Measurements from ENCODE around the gene CYP3A7. TPM values are rescaled to one million over a fixed set of nuclear protein-coding genes. Genes with fewer than 3 reads are reported as not detected.
"Not testable (repeated sequence)": the region's sequence is repeated elsewhere in the genome, so short reads cannot be mapped to it uniquely, and the experiment has no call there.

CYP3A7 gene
- total and polyA plus RNA-seq, 2 of the 13 experiments (the other 11 are each of a cell fraction or from before 2014, with no cell fraction given): 5.8 to 6.4 TPM

DNA sequence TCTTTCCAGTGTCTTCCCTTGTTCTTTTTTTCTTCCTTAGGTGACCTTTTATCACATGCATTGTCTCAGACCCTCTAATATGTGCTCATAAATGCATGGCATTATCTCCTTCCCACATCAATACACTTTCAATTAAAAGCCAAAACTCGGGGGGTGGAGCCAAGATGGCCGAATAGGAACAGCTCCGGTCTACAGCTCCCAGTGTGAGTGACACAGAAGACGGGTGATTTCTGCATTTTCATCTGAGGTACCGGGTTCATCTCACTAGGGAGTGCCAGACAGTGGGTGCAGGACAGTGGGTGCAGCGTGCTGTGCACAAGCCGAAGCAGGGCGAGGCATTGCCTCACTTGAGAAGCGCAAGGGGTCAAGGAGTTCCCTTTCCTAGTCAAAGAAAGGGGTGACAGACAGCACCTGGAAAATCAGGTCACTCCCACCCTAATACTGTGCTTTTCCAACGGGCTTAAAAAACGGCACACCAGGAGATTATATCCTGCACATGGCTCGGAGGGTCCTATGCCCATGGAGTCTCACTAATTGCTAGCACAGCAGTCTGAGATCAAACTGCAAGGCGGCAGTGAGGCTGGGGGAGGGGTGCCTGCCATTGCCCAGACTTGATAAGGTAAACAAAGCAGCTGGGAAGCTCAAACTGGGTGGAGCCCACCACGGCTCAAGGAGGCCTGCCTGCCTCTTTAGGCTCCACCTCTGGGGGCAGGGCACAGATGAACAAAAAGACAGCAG, 49.0 kb downstream of the CYP3A7 start (continued):
- TF ChIP-seq PAXIP1 (CRISPR knock-in tag; conservative IDR thresholded peaks at IDR 0.05) (peak; percentile 27; the same call in 1 of the 2 replicates), ZMYM4 (CRISPR knock-in tag; IDR thresholded peaks at IDR 0.05) (0 out of 2 replicates have a peak, but pooled peaks have one; percentile 25), FOXA3 (CRISPR knock-in tag; IDR thresholded peaks at IDR 0.05) (peak; percentile 55), SP5 (CRISPR knock-in tag; IDR thresholded peaks at IDR 0.05; ENCODE audit: borderline replicate concordance, low read depth) (0 out of 2 replicates have a peak, but pooled peaks have one; percentile 20), FOXA1 (CRISPR knock-in tag; IDR thresholded peaks at IDR 0.05) (peak; percentile 72)
- TF ChIP-seq, protein P1, sequence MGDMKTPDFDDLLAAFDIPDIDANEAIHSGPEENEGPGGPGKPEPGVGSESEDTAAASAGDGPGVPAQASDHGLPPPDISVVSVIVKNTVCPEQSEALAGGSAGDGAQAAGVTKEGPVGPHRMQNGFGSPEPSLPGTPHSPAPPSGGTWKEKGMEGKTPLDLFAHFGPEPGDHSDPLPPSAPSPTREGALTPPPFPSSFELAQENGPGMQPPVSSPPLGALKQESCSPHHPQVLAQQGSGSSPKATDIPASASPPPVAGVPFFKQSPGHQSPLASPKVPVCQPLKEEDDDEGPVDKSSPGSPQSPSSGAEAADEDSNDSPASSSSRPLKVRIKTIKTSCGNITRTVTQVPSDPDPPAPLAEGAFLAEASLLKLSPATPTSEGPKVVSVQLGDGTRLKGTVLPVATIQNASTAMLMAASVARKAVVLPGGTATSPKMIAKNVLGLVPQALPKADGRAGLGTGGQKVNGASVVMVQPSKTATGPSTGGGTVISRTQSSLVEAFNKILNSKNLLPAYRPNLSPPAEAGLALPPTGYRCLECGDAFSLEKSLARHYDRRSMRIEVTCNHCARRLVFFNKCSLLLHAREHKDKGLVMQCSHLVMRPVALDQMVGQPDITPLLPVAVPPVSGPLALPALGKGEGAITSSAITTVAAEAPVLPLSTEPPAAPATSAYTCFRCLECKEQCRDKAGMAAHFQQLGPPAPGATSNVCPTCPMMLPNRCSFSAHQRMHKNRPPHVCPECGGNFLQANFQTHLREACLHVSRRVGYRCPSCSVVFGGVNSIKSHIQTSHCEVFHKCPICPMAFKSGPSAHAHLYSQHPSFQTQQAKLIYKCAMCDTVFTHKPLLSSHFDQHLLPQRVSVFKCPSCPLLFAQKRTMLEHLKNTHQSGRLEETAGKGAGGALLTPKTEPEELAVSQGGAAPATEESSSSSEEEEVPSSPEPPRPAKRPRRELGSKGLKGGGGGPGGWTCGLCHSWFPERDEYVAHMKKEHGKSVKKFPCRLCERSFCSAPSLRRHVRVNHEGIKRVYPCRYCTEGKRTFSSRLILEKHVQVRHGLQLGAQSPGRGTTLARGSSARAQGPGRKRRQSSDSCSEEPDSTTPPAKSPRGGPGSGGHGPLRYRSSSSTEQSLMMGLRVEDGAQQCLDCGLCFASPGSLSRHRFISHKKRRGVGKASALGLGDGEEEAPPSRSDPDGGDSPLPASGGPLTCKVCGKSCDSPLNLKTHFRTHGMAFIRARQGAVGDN (CRISPR knock-in tag; IDR thresholded peaks at IDR 0.05): peak; percentile 50
- not testable (repeated sequence) for TF ChIP-seq FOXA1 (IDR thresholded peaks at IDR 0.05)
